Osteocyte (in vitro differentiated cells): Measurements from ENCODE around the gene MBTPS2. TPM values are rescaled to one million over a fixed set of nuclear protein-coding genes. Genes with fewer than 3 reads are reported as not detected.

ENCODE experiments used
- DNase-seq: peaks from one replicate; pipeline ENCODE4 v3.0.0; 2021; ENCODE audit warnings: mixed read lengths; ENCODE audit not compliant: unreplicated experiment; ENCODE audit errors: extremely low spot score
- H3K27ac Mint-ChIP-seq: one replicate; pipeline ENCODE4 v1.8.0; 2021; ENCODE audit warnings: mild to moderate bottlenecking, mixed read lengths; ENCODE audit not compliant: unreplicated experiment
- H3K27me3 Mint-ChIP-seq: one replicate; pipeline ENCODE4 v1.8.0; 2021; ENCODE audit warnings: mixed read lengths; ENCODE audit not compliant: unreplicated experiment
- H3K36me3 Mint-ChIP-seq: one replicate; pipeline ENCODE4 v1.8.0; 2021; ENCODE audit warnings: mixed read lengths; ENCODE audit not compliant: unreplicated experiment
- H3K4me1 Mint-ChIP-seq: one replicate; pipeline ENCODE4 v1.8.0; 2021; ENCODE audit warnings: mixed read lengths; ENCODE audit not compliant: unreplicated experiment
- H3K4me3 Mint-ChIP-seq: one replicate; pipeline ENCODE4 v1.8.0; 2021; ENCODE audit warnings: mild to moderate bottlenecking, moderate library complexity, mixed read lengths; ENCODE audit not compliant: unreplicated experiment
- H3K9me3 Mint-ChIP-seq: one replicate; pipeline ENCODE4 v1.8.0; 2021; ENCODE audit warnings: mixed read lengths; ENCODE audit not compliant: unreplicated experiment
- CTCF ChIP-seq: fragments of 200-600 bp; sonication (generic); IDR thresholded peaks from 2 replicates; pipeline ENCODE4 v1.5.0; 2021; ENCODE audit warnings: antibody characterized with exemption, mild to moderate bottlenecking, moderate library complexity
- total RNA-seq: library from RNA; stranded (reverse); gene quantifications from 2 replicates; pipeline ENCODE4 v1.2.1, GENCODE V29; 2021

Gene MBTPS2
- total RNA-seq, 1 donor from 2014 or later, result 23.7 TPM

DNA sequence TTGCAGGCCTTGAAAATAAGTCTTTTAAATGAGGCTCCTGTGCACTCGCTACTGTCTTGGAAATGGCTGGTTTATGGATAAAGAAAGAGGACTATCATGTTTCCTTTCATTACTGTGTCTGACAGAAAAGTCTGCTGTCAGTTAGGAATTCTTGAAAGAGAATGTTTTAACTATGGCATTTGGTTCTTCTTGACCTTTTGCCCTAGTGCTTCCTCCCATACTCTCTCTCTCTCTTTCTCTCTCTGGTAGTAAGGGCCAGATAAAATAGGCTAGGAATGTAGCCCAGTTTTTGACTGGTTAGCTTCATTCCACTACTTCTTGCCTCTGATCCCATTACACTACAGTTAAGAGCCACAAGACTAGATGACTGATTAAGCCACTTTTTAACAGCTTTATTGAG, 46.2 kb downstream of the MBTPS2 start:
- peak overlapping the region; percentile 61 for H3K27ac Mint-ChIP-seq
- peaks cover 49% of the 10 kb centered on the region for H3K4me1 Mint-ChIP-seq
- H3K9me3 Mint-ChIP-seq, result no peaks in the 10 kb centered on the region
- no peak overlapping the region for H3K4me3 Mint-ChIP-seq
- TF ChIP-seq CTCF, result no peak
- H3K27me3 Mint-ChIP-seq, result no peaks in the 10 kb centered on the region
- H3K36me3 Mint-ChIP-seq, result peaks cover 4% of the 10 kb centered on the region
- no peak for DNase-seq

DNA sequence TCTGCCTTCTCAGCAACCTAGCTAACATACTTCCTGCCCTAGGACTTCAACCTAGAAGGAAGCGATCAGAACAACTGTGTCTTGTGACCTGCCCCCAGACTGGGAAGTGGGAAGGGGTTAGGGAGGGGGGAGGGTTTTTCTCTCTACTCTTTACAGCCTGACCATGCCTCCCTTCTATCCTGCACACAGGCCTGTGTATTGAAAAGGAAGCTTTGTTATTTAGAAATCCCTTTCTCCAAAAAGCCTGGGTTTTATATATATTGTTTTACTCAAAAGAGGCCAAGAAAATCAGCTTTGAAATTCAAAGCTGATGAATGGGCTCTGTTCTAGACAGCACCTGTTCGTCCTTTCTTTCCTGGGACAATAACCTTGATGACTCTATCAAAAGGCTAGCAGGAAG, 65.9 kb downstream of the MBTPS2 start:
- H3K9me3 Mint-ChIP-seq, result no peaks in the 10 kb centered on the region
- no peak overlapping the region for H3K27ac Mint-ChIP-seq
- H3K27me3 Mint-ChIP-seq, result no peaks in the 10 kb centered on the region
- no peak for DNase-seq
- H3K36me3 Mint-ChIP-seq, result no peaks in the 10 kb centered on the region
- no peaks in the 10 kb centered on the region for H3K4me1 Mint-ChIP-seq
- TF ChIP-seq CTCF, result no peak
- no peak overlapping the region for H3K4me3 Mint-ChIP-seq

- Mint-ChIP-seq H3K4me3 (no peak overlapping the region), H3K27ac (no peak overlapping the region), H3K9me3 (no peaks in the 10 kb centered on the region), H3K27me3 (no peaks in the 10 kb centered on the region), H3K36me3 (no peaks in the 10 kb centered on the region), H3K4me1 (no peaks in the 10 kb centered on the region)
- no peak for TF ChIP-seq CTCF
- DNase-seq, result no peak
These were observed 66.5 kb downstream of the MBTPS2 start for GRCh38 chrX:21905953-21906352.

DNA sequence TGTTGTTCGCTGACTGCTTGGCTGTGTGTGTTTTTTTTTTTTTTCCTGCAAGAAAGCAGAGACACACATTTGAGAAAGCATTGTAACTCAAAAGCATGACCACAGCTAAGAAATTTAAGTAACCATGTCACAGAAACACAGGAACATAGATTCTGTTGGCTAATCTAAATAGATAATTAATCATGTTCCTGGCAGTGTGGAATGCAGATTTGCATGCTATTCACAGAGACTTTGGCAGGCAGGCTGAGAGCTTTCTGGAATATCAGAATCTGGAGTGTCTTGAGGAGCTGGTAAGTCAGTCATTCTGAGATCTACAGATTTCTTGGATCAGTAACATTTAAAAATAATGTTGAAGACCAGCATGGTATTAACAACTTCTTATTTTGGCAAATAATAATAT, 67.8 kb downstream of the MBTPS2 start:
- H3K4me1 Mint-ChIP-seq, result no peaks in the 10 kb centered on the region
- H3K36me3 Mint-ChIP-seq, result no peaks in the 10 kb centered on the region
- no peak overlapping the region for H3K27ac Mint-ChIP-seq
- TF ChIP-seq CTCF, result no peak
- no peaks in the 10 kb centered on the region for H3K9me3 Mint-ChIP-seq
- no peak for DNase-seq
- no peaks in the 10 kb centered on the region for H3K27me3 Mint-ChIP-seq
- no peak overlapping the region for H3K4me3 Mint-ChIP-seq

DNA sequence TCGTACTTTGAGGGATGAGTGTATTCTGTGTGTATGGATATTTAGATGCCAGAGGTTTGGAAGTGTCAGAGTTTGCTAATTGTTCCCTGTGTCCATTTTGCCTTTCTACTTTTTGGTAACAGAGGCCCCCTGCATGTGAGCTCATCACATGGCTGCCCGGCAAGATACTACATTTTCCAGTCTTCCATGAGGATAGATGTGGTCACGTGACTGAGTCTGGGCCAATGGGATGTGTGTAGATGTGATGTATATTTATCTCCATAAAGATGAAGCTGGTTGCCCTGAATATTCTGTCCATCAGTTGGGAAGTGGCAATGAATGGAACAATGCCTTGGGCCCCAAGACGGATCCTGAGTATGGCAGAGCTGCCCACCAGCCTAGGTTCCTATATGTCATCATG, 72.1 kb downstream of the MBTPS2 start:
- Mint-ChIP-seq H3K27me3 (no peaks in the 10 kb centered on the region), H3K4me3 (no peak overlapping the region), H3K36me3 (no peaks in the 10 kb centered on the region), H3K4me1 (peaks cover 9% of the 10 kb centered on the region), H3K9me3 (no peaks in the 10 kb centered on the region), H3K27ac (no peak overlapping the region)
- TF ChIP-seq CTCF, result no peak
- no peak for DNase-seq
